ENCODE results near the gene VEGFD. TPM values are rescaled to one million over a fixed set of nuclear protein-coding genes. Genes with fewer than 3 reads are reported as not detected.

Gene VEGFD
- total RNA-seq, 1 donor from 2014 or later: not detected

DNA sequence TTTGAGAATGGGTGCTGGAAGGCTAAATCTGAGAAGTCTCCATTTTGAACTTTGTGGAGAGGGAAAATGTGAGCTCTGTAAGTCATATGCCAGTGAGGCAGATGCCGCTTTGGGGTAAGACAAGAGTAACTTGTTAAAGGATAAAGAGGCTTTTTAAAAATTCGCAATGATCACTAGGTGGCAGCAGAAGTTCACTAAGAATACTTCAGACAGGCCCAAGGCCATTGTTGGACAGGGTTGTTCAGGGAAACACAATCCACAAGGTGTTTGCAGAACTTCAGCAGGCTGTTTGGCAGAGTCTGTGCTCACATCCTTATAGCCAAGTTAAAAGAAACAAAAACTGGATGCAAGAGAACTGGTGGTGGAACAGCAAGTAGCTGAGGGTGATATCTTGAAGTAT is 35.2 kb downstream of the VEGFD start:
- TF ChIP-seq, protein P1, sequence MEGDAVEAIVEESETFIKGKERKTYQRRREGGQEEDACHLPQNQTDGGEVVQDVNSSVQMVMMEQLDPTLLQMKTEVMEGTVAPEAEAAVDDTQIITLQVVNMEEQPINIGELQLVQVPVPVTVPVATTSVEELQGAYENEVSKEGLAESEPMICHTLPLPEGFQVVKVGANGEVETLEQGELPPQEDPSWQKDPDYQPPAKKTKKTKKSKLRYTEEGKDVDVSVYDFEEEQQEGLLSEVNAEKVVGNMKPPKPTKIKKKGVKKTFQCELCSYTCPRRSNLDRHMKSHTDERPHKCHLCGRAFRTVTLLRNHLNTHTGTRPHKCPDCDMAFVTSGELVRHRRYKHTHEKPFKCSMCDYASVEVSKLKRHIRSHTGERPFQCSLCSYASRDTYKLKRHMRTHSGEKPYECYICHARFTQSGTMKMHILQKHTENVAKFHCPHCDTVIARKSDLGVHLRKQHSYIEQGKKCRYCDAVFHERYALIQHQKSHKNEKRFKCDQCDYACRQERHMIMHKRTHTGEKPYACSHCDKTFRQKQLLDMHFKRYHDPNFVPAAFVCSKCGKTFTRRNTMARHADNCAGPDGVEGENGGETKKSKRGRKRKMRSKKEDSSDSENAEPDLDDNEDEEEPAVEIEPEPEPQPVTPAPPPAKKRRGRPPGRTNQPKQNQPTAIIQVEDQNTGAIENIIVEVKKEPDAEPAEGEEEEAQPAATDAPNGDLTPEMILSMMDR (conservative IDR thresholded peaks at IDR 0.05; ENCODE audit: low read depth, low read length): peak; percentile 57
- no peak overlapping the region for H3K4me3 ChIP-seq (ENCODE audit: low read depth, low read length)
- DNase-seq (ENCODE audit: low read depth): peak; percentile 10

GRCh38 chrX:15345976-15346375 is 38.2 kb downstream of the VEGFD start:
- no peak for DNase-seq (ENCODE audit: low read depth)
- no peak overlapping the region for H3K4me3 ChIP-seq (ENCODE audit: low read depth, low read length)
- TF ChIP-seq, protein P1 (conservative IDR thresholded peaks at IDR 0.05; ENCODE audit: low read depth, low read length): no peak

- DNase-seq (ENCODE audit: low read depth): no peak
- TF ChIP-seq, protein P1 (conservative IDR thresholded peaks at IDR 0.05; ENCODE audit: low read depth, low read length): no peak
- H3K4me3 ChIP-seq (ENCODE audit: low read depth, low read length): no peak overlapping the region
Observed at GRCh38 chrX:15344106-15344505, 40.1 kb downstream of the VEGFD start.

- TF ChIP-seq, protein P1 (conservative IDR thresholded peaks at IDR 0.05; ENCODE audit: low read depth, low read length): no peak
- no peak overlapping the region for H3K4me3 ChIP-seq (ENCODE audit: low read depth, low read length)
- DNase-seq (ENCODE audit: low read depth): no peak
Observed at GRCh38 chrX:15343075-15343476, 41.1 kb downstream of the VEGFD start.

GRCh38 chrX:15340867-15341266 is 43.3 kb downstream of the VEGFD start:
- DNase-seq (ENCODE audit: low read depth): no peak
- no peak overlapping the region for H3K4me3 ChIP-seq (ENCODE audit: low read depth, low read length)
- TF ChIP-seq, protein P1 (conservative IDR thresholded peaks at IDR 0.05; ENCODE audit: low read depth, low read length): no peak

- peak overlapping the region; percentile 59 for H3K4me3 ChIP-seq (ENCODE audit: low read depth, low read length)
- DNase-seq (ENCODE audit: low read depth): peak; percentile 43
- TF ChIP-seq, protein P1 (conservative IDR thresholded peaks at IDR 0.05; ENCODE audit: low read depth, low read length): no peak
Observed at GRCh38 chrX:15336023-15336413, 48.2 kb downstream of the VEGFD start.

- peak; percentile 56 for DNase-seq (ENCODE audit: low read depth)
- TF ChIP-seq, protein P1 (conservative IDR thresholded peaks at IDR 0.05; ENCODE audit: low read depth, low read length): no peak
- H3K4me3 ChIP-seq (ENCODE audit: low read depth, low read length): peak within 1 kb of the TSS; percentile 83
Observed at GRCh38 chrX:15335135-15336022, 48.8 kb downstream of the VEGFD start, which contains the start of gene PIGA. PIGA (minus strand) TSS chrX:15335523; CDS start chrX:15331930, 3,593 bp downstream.
